HepG2 (cell line): ENCODE results near the gene ELAC1.

Source experiments
- CCDC6 ChIP-seq: sonication (generic); formaldehyde crosslinking; IDR thresholded peaks from 2 replicates; pipeline ENCODE4 v1.8.1; 2022; ENCODE audit warnings: mild to moderate bottlenecking, missing genetic modification reagents, moderate library complexity
- CHD4 ChIP-seq: fragments of 200-600 bp; sonication (generic); IDR thresholded peaks from 2 replicates; pipeline ENCODE4 v1.7.0; 2017; ENCODE audit warnings: mild to moderate bottlenecking, low read length, borderline replicate concordance
- CTCF ChIP-seq: sonication (generic); formaldehyde crosslinking; IDR thresholded peaks from 2 replicates; pipeline ENCODE4 v1.5.0; 2020; ENCODE audit warnings: mild to moderate bottlenecking, missing genetic modification reagents, moderate library complexity
- MIER3 ChIP-seq: IDR thresholded peaks from 2 replicates; pipeline ENCODE4 v1.6.1; 2016; ENCODE audit warnings: missing compliant biosample characterization, borderline replicate concordance
- MTERF4 ChIP-seq: sonication (generic); formaldehyde crosslinking; IDR thresholded peaks from 2 replicates; pipeline ENCODE4 v1.8.0; 2023; ENCODE audit warnings: mild to moderate bottlenecking, missing genetic modification reagents
- POLR2A ChIP-seq, 2 experiments: IDR thresholded peaks; 2 replicates each; pipeline ENCODE4 v1.6.1; 2011; ENCODE audit warnings: low read depth in 2 of 2, low read length in 2 of 2, mild to moderate bottlenecking in 1 of 2, moderate library complexity in 1 of 2; ENCODE audit not compliant: insufficient read depth in 1 of 2
- ZNF644 ChIP-seq: IDR thresholded peaks from 2 replicates; pipeline ENCODE4 v1.6.1; 2016; ENCODE audit warnings: low read depth
- TF ChIP-seq, protein P1 (sequence below): conservative IDR thresholded peaks from 2 replicates; pipeline ENCODE4 v1.6.1; 2018; ENCODE audit warnings: missing genetic modification reagents
- TF ChIP-seq, protein P2 (sequence below), 2 experiments: fragments of 450-650 bp in 1 of 2; sonication (generic) in 1 of 2; formaldehyde crosslinking; IDR thresholded peaks; 2 replicates each; pipeline versions ENCODE4 v1.5.0 to v1.8.0; 2020 to 2022; ENCODE audit warnings: mild to moderate bottlenecking in 1 of 2, missing genetic modification reagents in 1 of 2

- TF ChIP-seq, protein P1, sequence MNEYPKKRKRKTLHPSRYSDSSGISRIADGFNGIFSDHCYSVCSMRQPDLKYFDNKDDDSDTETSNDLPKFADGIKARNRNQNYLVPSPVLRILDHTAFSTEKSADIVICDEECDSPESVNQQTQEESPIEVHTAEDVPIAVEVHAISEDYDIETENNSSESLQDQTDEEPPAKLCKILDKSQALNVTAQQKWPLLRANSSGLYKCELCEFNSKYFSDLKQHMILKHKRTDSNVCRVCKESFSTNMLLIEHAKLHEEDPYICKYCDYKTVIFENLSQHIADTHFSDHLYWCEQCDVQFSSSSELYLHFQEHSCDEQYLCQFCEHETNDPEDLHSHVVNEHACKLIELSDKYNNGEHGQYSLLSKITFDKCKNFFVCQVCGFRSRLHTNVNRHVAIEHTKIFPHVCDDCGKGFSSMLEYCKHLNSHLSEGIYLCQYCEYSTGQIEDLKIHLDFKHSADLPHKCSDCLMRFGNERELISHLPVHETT = no peak
- TF ChIP-seq, protein P2, sequence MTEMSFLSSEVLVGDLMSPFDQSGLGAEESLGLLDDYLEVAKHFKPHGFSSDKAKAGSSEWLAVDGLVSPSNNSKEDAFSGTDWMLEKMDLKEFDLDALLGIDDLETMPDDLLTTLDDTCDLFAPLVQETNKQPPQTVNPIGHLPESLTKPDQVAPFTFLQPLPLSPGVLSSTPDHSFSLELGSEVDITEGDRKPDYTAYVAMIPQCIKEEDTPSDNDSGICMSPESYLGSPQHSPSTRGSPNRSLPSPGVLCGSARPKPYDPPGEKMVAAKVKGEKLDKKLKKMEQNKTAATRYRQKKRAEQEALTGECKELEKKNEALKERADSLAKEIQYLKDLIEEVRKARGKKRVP (CRISPR knock-in tag; IDR thresholded peaks at IDR 0.05) = no peak
- no peak for TF ChIP-seq POLR2A (IDR thresholded peaks at IDR 0.05; ENCODE audit: insufficient read depth in 1 of 2, low read depth in 2 of 2, low read length in 2 of 2)
- TF ChIP-seq CCDC6 (CRISPR knock-in tag) = no peak
- no peak for TF ChIP-seq MTERF4
- no peak for TF ChIP-seq CTCF (CRISPR knock-in tag)
- TF ChIP-seq CHD4 = no peak
- no peak for TF ChIP-seq MIER3 (CRISPR knock-in tag)
- no peak for TF ChIP-seq ZNF644 (CRISPR knock-in tag)
Observed at GRCh38 chr18:50947899-50948298, 19.9 kb upstream of the ELAC1 start.
